Measurements from ENCODE around the gene CNOT10.

DNA sequence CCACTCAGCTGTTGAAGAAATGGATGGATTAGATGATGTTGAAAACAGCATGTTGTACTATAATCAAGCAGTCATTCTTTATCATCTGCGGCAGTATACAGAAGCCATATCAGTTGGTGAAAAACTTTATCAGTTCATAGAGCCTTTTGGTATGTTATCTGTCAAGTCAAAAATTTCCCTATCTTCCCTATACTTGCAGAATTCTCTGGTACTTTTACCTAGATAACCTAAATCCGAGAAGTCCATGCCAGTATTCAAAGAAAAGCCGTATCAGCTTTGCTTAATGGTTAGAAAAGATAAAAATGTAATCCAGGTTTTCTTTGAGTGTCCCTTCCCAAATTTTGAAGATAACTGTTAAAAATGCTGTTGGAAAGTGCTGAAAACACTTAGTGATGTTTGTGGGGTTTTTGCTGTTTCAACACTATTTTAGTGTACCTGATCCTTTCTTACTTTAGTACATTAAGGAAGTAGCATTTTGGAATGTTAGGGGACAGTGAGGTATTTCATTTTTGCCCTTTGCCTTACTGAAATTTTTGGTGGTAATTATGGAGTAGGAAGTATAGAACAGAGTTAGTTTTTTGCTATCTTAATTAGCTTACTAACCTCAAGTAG lies 23.8 kb downstream of the CNOT10 start:
- TF ChIP-seq, protein P1, sequence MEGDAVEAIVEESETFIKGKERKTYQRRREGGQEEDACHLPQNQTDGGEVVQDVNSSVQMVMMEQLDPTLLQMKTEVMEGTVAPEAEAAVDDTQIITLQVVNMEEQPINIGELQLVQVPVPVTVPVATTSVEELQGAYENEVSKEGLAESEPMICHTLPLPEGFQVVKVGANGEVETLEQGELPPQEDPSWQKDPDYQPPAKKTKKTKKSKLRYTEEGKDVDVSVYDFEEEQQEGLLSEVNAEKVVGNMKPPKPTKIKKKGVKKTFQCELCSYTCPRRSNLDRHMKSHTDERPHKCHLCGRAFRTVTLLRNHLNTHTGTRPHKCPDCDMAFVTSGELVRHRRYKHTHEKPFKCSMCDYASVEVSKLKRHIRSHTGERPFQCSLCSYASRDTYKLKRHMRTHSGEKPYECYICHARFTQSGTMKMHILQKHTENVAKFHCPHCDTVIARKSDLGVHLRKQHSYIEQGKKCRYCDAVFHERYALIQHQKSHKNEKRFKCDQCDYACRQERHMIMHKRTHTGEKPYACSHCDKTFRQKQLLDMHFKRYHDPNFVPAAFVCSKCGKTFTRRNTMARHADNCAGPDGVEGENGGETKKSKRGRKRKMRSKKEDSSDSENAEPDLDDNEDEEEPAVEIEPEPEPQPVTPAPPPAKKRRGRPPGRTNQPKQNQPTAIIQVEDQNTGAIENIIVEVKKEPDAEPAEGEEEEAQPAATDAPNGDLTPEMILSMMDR (IDR thresholded peaks at IDR 0.05) = no peak
- TF ChIP-seq POLR2AphosphoS5 (IDR thresholded peaks at IDR 0.05; ENCODE audit: low read depth, low read length) = no peak
- TF ChIP-seq, protein P2, sequence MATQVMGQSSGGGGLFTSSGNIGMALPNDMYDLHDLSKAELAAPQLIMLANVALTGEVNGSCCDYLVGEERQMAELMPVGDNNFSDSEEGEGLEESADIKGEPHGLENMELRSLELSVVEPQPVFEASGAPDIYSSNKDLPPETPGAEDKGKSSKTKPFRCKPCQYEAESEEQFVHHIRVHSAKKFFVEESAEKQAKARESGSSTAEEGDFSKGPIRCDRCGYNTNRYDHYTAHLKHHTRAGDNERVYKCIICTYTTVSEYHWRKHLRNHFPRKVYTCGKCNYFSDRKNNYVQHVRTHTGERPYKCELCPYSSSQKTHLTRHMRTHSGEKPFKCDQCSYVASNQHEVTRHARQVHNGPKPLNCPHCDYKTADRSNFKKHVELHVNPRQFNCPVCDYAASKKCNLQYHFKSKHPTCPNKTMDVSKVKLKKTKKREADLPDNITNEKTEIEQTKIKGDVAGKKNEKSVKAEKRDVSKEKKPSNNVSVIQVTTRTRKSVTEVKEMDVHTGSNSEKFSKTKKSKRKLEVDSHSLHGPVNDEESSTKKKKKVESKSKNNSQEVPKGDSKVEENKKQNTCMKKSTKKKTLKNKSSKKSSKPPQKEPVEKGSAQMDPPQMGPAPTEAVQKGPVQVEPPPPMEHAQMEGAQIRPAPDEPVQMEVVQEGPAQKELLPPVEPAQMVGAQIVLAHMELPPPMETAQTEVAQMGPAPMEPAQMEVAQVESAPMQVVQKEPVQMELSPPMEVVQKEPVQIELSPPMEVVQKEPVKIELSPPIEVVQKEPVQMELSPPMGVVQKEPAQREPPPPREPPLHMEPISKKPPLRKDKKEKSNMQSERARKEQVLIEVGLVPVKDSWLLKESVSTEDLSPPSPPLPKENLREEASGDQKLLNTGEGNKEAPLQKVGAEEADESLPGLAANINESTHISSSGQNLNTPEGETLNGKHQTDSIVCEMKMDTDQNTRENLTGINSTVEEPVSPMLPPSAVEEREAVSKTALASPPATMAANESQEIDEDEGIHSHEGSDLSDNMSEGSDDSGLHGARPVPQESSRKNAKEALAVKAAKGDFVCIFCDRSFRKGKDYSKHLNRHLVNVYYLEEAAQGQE (IDR thresholded peaks at IDR 0.05; ENCODE audit: insufficient read depth in 1 of 2, low read depth in 2 of 2, low read length in 1 of 2) = no peak

Measured in Panc1 (cell line).